Lower leg skin (tissue), 3 donors: ENCODE data around the gene MYBPC1.

Experiments used
- POLR2A ChIP-seq, 2 donors: fragments of 450-650 bp; IDR thresholded peaks; one replicate each; pipeline ENCODE4 v1.6.1; 2016 to 2017; ENCODE audit warnings: antibody characterized with exemption in 2 of 2, mild to moderate bottlenecking in 1 of 2, moderate library complexity in 1 of 2
- TF ChIP-seq, protein P1 (sequence below), 3 donors: fragments of 450-650 bp; IDR thresholded peaks; one replicate each; pipeline ENCODE4 v1.5.1; 2016; ENCODE audit warnings: antibody characterized with exemption in 3 of 3, mild to moderate bottlenecking in 3 of 3, moderate library complexity in 2 of 3

DNA sequence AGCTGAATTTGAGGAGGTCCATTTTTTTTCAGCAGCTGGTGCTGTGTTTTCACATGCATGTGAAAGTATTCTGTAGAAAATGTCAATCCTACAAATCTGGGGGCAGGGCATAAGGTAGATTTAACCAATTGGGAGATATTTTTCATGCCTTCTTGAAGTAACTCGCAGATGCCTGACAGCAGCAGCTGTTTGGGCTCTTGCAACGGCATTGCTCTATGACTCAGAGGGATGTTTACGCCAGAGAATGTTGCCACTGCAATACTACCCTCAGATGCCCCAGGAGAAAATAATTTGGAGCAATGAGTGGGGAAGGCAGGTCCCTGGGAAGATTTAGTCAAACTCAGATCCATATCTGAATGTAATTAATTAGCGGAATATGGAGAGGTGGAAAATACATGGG is 42.5 kb upstream of the MYBPC1 start:
- no peak for TF ChIP-seq POLR2A (IDR thresholded peaks at IDR 0.05)
- TF ChIP-seq, protein P1, sequence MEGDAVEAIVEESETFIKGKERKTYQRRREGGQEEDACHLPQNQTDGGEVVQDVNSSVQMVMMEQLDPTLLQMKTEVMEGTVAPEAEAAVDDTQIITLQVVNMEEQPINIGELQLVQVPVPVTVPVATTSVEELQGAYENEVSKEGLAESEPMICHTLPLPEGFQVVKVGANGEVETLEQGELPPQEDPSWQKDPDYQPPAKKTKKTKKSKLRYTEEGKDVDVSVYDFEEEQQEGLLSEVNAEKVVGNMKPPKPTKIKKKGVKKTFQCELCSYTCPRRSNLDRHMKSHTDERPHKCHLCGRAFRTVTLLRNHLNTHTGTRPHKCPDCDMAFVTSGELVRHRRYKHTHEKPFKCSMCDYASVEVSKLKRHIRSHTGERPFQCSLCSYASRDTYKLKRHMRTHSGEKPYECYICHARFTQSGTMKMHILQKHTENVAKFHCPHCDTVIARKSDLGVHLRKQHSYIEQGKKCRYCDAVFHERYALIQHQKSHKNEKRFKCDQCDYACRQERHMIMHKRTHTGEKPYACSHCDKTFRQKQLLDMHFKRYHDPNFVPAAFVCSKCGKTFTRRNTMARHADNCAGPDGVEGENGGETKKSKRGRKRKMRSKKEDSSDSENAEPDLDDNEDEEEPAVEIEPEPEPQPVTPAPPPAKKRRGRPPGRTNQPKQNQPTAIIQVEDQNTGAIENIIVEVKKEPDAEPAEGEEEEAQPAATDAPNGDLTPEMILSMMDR (IDR thresholded peaks at IDR 0.05), result no peak
